Lung (tissue), 12 donors: Measurements from ENCODE around the gene DENND1A. TPM values are rescaled to one million over a fixed set of nuclear protein-coding genes. Genes with fewer than 3 reads are reported as not detected.

Experiments used
- ATAC-seq: fragments of 200-7000 bp; cut with Tn5 transposase; one replicate; pipeline ENCODE4 v1.9.1; 2020; ENCODE audit warnings: moderate number of reproducible peaks; ENCODE audit not compliant: insufficient read depth, low FRiP score
- DNase-seq, 3 donors: peaks; one replicate each; pipeline ENCODE4 v3.0.0-alpha.2; 2013 to 2017
- H3K27ac ChIP-seq, 2 donors: one replicate each; pipeline ENCODE4 v1.5.1; 2013; ENCODE audit warnings: mild to moderate bottlenecking in 2 of 2, moderate library complexity in 2 of 2, control low read depth in 1 of 2, inconsistent platforms in 1 of 2, low read depth in 1 of 2, low read length in 1 of 2
- H3K27me3 ChIP-seq, 3 donors: one replicate each; pipeline ENCODE4 v1.5.1; 2013; ENCODE audit warnings: low read length in 2 of 3; ENCODE audit not compliant: control insufficient read depth in 3 of 3, insufficient read depth in 3 of 3
- H3K36me3 ChIP-seq, 4 donors: one replicate each; pipeline ENCODE4 v1.5.1; 2013; ENCODE audit warnings: low read length in 4 of 4, mild to moderate bottlenecking in 1 of 4, moderate library complexity in 1 of 4; ENCODE audit not compliant: control insufficient read depth in 4 of 4, insufficient read depth in 4 of 4
- H3K4me1 ChIP-seq, 5 donors: one replicate each; pipeline ENCODE4 v1.5.1; 2013; ENCODE audit warnings: low read length in 5 of 5, mild to moderate bottlenecking in 2 of 5, moderate library complexity in 1 of 5; ENCODE audit not compliant: control insufficient read depth in 5 of 5, insufficient read depth in 5 of 5
- H3K4me3 ChIP-seq: one replicate; pipeline ENCODE4 v1.5.1; 2013; ENCODE audit warnings: mild to moderate bottlenecking, control low read depth, moderate library complexity
- H3K9ac ChIP-seq, 2 donors: one replicate each; pipeline ENCODE4 v1.5.1; 2013; ENCODE audit warnings: low read length in 2 of 2, control low read depth in 1 of 2; ENCODE audit not compliant: insufficient read depth in 1 of 2
- H3K9me3 ChIP-seq, 4 donors: one replicate each; pipeline ENCODE4 v1.5.1; 2013; ENCODE audit warnings: low read length in 3 of 4, mild to moderate bottlenecking in 1 of 4, moderate library complexity in 1 of 4; ENCODE audit not compliant: control insufficient read depth in 4 of 4, insufficient read depth in 3 of 4
- WGBS, 2 donors: extraction: QIAGEN DNeasy Blood & Tissue Kit; methylation state at CpG; one replicate each; pipeline ENCODE4 v1.1.7; 2013; 5-methylcytosine and 5-hydroxymethylcytosine counted together
- polyA plus RNA-seq, 2 donors: library from polyadenylated mRNA; stranded (reverse); fragments of 200-250 nt; gene quantifications; one replicate each; pipeline ENCODE4 v1.2.1, GENCODE V29; 2013
- total RNA-seq, 2 donors: library from RNA; depleted of rRNA in 1 of 2; stranded (reverse); fragments of >200 nt in 1 of 2; gene quantifications; one replicate each; pipeline ENCODE4 v1.2.1, GENCODE V29; 2014 to 2021
- TF ChIP-seq, protein P1 (sequence below): IDR thresholded peaks from 2 replicates; pipeline ENCODE4 v1.5.1; 2012; ENCODE audit warnings: mild to moderate bottlenecking; ENCODE audit errors: control extremely low read depth, extremely low read depth
- donor health status: control.
- donor health status: control.
- donor health status: Bipolar disorder and iron deficiency.
- donor health status: healthy.
- donor health status: DM: yes; HTN: yes; CAD: no.

Gene DENND1A
- total and polyA plus RNA-seq, 4 donors = 5.7 to 29.8 (median 14.5) TPM

GRCh38 chr9:123584202-123585176 lies 345.4 kb downstream of the DENND1A start:
- H3K9me3 ChIP-seq = peaks cover 0 to 7% (median 2%) of the 10 kb centered on the region in 4 donors
- TF ChIP-seq, protein P1, sequence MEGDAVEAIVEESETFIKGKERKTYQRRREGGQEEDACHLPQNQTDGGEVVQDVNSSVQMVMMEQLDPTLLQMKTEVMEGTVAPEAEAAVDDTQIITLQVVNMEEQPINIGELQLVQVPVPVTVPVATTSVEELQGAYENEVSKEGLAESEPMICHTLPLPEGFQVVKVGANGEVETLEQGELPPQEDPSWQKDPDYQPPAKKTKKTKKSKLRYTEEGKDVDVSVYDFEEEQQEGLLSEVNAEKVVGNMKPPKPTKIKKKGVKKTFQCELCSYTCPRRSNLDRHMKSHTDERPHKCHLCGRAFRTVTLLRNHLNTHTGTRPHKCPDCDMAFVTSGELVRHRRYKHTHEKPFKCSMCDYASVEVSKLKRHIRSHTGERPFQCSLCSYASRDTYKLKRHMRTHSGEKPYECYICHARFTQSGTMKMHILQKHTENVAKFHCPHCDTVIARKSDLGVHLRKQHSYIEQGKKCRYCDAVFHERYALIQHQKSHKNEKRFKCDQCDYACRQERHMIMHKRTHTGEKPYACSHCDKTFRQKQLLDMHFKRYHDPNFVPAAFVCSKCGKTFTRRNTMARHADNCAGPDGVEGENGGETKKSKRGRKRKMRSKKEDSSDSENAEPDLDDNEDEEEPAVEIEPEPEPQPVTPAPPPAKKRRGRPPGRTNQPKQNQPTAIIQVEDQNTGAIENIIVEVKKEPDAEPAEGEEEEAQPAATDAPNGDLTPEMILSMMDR = no peak
- H3K27ac ChIP-seq = no peak overlapping the region
- DNase-seq (no peak), ATAC-seq (peak; percentile 63)
- peaks cover 0 to 4% (median 1%) of the 10 kb centered on the region in 4 donors for H3K36me3 ChIP-seq
- H3K4me1 ChIP-seq = peaks cover 0 to 8% (median 0%) of the 10 kb centered on the region in 5 donors
- no peaks in the 10 kb centered on the region for H3K27me3 ChIP-seq
- no peak overlapping the region for H3K4me3 ChIP-seq
- 79 to 80% methylated on average over 10 of the region's 10 CpGs for WGBS, 2 donors
- H3K9ac ChIP-seq = no peak overlapping the region

GRCh38 chr9:123583646-123584045 lies 346.3 kb downstream of the DENND1A start:
- Histone ChIP-seq H3K27me3 (no peaks in the 10 kb centered on the region), H3K4me1 (peaks cover 0 to 8% (median 0%) of the 10 kb centered on the region in 5 donors), H3K9ac (no peak overlapping the region), H3K4me3 (no peak overlapping the region), H3K9me3 (peaks cover 0 to 7% (median 2%) of the 10 kb centered on the region in 4 donors), H3K27ac (no peak overlapping the region), H3K36me3 (peaks cover 0 to 4% (median 2%) of the 10 kb centered on the region in 4 donors)
- TF ChIP-seq, protein P1 = no peak
- ATAC-seq (no peak), DNase-seq (no peak)
- 90 to 91% methylated on average over 2 of the region's 2 CpGs for WGBS, 2 donors

GRCh38 chr9:123571240-123571639 lies 358.7 kb downstream of the DENND1A start:
- no peak for ATAC-seq
- WGBS, 2 donors = 78 to 93% methylated on average over 2 of the region's 2 CpGs
- Histone ChIP-seq H3K9ac (no peak overlapping the region), H3K36me3 (no peaks in the 10 kb centered on the region), H3K27ac (no peak overlapping the region), H3K4me3 (no peak overlapping the region), H3K27me3 (peaks cover 0 to 3% (median 0%) of the 10 kb centered on the region in 3 donors), H3K9me3 (peaks cover 0 to 2% (median 0%) of the 10 kb centered on the region in 4 donors), H3K4me1 (peaks cover 0 to 25% (median 0%) of the 10 kb centered on the region in 5 donors)
- TF ChIP-seq, protein P1 = no peak
- no peak for DNase-seq
